ENCODE data around the gene RALGPS1. TPM values are rescaled to one million over a fixed set of nuclear protein-coding genes. Genes with fewer than 3 reads are reported as not detected.
A peak's percentile ranks its signal among the peaks of the same experiment; 100 is the strongest.

The RALGPS1 gene
- total and polyA plus RNA-seq, 8 donors: 5.8 to 12.7 (median 9.3) TPM

- TF ChIP-seq, protein P1, sequence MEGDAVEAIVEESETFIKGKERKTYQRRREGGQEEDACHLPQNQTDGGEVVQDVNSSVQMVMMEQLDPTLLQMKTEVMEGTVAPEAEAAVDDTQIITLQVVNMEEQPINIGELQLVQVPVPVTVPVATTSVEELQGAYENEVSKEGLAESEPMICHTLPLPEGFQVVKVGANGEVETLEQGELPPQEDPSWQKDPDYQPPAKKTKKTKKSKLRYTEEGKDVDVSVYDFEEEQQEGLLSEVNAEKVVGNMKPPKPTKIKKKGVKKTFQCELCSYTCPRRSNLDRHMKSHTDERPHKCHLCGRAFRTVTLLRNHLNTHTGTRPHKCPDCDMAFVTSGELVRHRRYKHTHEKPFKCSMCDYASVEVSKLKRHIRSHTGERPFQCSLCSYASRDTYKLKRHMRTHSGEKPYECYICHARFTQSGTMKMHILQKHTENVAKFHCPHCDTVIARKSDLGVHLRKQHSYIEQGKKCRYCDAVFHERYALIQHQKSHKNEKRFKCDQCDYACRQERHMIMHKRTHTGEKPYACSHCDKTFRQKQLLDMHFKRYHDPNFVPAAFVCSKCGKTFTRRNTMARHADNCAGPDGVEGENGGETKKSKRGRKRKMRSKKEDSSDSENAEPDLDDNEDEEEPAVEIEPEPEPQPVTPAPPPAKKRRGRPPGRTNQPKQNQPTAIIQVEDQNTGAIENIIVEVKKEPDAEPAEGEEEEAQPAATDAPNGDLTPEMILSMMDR (IDR thresholded peaks at IDR 0.05): peak; percentile 47 to 72 (median 65)
- DNase-seq: peak; percentile 52 to 79 (median 70)
- no peak for FAIRE-seq
- Histone ChIP-seq H3K36me3 (no peaks in the 10 kb centered on the region), H3K27ac (no peak overlapping the region), H3K4me1 (no peaks in the 10 kb centered on the region), H3K9me3 (no peaks in the 10 kb centered on the region), H3K27me3 (no peaks in the 10 kb centered on the region), H3K4me3 (no peak overlapping the region)
- intact Hi-C loops (cut with DNase I): loop anchor here in 1 of 3 donors (10.0 kb wide), 1 partner anchor 130 kb away; no protein-coding TSS in a partner anchor
- WGBS, 2 donors: 21 to 22% methylated on average over 6 of the region's 6 CpGs
- peak; percentile 82 to 94 (median 90) for ATAC-seq
These were observed 300.1 kb downstream of the RALGPS1 start for GRCh38 chr9:127214421-127215267.

DNA sequence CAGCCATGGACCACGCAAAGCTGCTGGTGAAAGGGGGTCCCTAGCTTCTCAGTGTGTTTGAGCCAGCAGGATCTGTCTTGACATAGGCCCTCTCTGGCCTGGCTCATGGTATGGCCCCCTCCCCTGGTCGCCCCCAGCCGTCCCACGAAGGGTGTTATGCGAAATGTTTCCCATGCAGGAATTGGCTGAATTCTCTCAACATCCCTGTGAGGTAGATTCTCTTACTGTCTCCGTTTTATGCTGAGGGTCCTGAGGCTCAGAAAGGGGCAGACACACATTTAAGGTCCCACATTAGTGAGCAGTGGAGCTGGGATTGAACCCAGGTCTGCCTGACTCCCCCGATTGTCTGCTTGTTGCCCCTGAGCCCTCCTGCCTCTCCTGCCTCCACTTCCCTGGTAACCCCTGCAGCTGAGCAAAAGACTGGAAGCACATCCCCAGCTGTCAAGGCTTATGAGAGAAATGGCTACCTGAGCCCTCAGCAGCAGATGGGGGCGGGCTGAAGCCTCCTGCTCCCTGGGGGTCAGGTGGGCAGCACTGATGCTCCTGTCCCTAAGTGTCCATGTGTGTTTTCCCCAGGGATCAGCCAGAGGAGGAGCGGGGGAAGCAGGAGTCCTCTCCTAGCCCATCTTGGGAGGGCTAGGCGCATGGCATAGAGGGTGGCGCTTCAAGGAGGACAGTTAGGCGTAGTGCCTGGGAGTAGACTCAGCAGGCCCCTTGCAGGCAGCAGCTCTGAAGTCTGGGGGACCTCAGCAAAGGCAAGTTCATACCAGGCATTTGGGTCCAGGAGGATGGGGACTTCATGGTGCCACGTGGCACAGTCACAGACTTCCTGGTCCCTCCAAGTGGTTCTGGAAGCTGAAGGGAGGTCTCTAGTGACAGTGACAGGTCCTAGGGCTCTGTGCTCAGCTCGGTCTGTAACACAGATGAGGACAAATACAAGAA, 301.0 kb downstream of the RALGPS1 start:
- FAIRE-seq (no peak), ATAC-seq (no peak), DNase-seq (peak in 1 of 6 donors; percentile 23)
- no peaks in the 10 kb centered on the region for H3K36me3 ChIP-seq
- no peak overlapping the region for H3K4me3 ChIP-seq
- H3K9me3 ChIP-seq: no peaks in the 10 kb centered on the region
- intact Hi-C loops (cut with DNase I): loop anchor here in 1 of 3 donors (10.0 kb wide), 1 partner anchor 129 kb away; no protein-coding TSS in a partner anchor
- no peaks in the 10 kb centered on the region for H3K27me3 ChIP-seq
- 84 to 91% methylated on average over 14 of the region's 14 CpGs for WGBS, 2 donors
- TF ChIP-seq, protein P1 (IDR thresholded peaks at IDR 0.05): no peak
- H3K4me1 ChIP-seq: no peaks in the 10 kb centered on the region
- no peak overlapping the region for H3K27ac ChIP-seq

DNA sequence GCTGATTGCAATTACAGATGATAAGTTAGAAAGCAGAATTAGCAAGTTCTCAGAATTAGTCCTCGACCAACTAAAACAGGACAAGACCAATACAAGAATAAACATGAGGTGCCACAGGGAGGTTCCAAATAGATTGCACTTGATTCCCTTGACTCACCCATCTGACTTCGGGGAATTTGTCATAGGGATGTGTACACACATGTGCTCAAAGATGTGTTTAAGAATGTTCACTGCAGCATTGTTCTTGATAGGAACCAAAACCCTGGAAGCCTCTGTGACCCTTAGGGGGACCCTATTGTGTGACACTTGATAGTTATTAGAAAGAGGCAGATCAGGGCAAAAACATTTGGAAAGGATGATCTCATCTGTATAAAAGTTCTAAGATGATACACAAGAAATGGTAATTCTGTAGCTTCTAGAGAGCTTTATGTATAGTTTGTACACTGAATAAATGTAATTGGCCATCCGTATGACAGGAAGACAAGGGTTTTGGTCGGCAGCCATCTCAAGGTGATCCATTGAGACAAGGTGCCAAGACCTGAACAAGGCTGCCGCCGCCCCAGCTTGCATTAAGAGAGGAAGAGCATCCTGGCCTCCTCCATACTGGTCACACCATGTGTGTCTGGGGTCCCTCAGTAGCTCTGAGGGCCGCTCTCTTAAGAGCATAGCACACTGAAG, 301.8 kb downstream of the RALGPS1 start:
- Histone ChIP-seq H3K27me3 (no peaks in the 10 kb centered on the region), H3K9me3 (no peaks in the 10 kb centered on the region), H3K36me3 (no peaks in the 10 kb centered on the region), H3K27ac (no peak overlapping the region), H3K4me3 (no peak overlapping the region), H3K4me1 (no peaks in the 10 kb centered on the region)
- ATAC-seq (no peak), FAIRE-seq (no peak), DNase-seq (no peak)
- WGBS, 2 donors: 89 to 95% methylated on average over 7 of the region's 7 CpGs
- TF ChIP-seq, protein P1 (IDR thresholded peaks at IDR 0.05): no peak
- intact Hi-C loops (cut with DNase I): loop anchor here in 1 of 3 donors (10.0 kb wide), 1 partner anchor 128 kb away; no protein-coding TSS in a partner anchor

- Histone ChIP-seq H3K4me3 (no peak overlapping the region), H3K9me3 (no peaks in the 10 kb centered on the region), H3K36me3 (no peaks in the 10 kb centered on the region), H3K27ac (no peak overlapping the region), H3K4me1 (no peaks in the 10 kb centered on the region), H3K27me3 (no peaks in the 10 kb centered on the region)
- ATAC-seq (no peak), DNase-seq (peak in 1 of 6 donors; percentile 25), FAIRE-seq (no peak)
- TF ChIP-seq, protein P1 (IDR thresholded peaks at IDR 0.05): no peak
- intact Hi-C loops (cut with DNase I): loop anchor here in 1 of 3 donors (10.0 kb wide), 1 partner anchor 128 kb away; no protein-coding TSS in a partner anchor
- WGBS, 2 donors: 86 to 89% methylated on average over 5 of the region's 5 CpGs
These were observed 302.3 kb downstream of the RALGPS1 start for GRCh38 chr9:127216888-127217217.
